OCI-LY3 (cell line): ENCODE data around the gene DTNBP1.

Source experiments
- CTCF ChIP-seq: fragments of 200-600, 300-600 bp; sonication (generic); IDR thresholded peaks from 2 replicates; pipeline ENCODE4 v1.5.1; 2014; ENCODE audit warnings: antibody characterized with exemption, low read length, low read depth
- EZH2phosphoT487 ChIP-seq: fragments of 200-600 bp; shearing (Covaris generic); IDR thresholded peaks from 2 replicates; pipeline ENCODE4 v1.6.1; 2018; ENCODE audit warnings: antibody characterized with exemption, mixed run types, low read depth

DNA sequence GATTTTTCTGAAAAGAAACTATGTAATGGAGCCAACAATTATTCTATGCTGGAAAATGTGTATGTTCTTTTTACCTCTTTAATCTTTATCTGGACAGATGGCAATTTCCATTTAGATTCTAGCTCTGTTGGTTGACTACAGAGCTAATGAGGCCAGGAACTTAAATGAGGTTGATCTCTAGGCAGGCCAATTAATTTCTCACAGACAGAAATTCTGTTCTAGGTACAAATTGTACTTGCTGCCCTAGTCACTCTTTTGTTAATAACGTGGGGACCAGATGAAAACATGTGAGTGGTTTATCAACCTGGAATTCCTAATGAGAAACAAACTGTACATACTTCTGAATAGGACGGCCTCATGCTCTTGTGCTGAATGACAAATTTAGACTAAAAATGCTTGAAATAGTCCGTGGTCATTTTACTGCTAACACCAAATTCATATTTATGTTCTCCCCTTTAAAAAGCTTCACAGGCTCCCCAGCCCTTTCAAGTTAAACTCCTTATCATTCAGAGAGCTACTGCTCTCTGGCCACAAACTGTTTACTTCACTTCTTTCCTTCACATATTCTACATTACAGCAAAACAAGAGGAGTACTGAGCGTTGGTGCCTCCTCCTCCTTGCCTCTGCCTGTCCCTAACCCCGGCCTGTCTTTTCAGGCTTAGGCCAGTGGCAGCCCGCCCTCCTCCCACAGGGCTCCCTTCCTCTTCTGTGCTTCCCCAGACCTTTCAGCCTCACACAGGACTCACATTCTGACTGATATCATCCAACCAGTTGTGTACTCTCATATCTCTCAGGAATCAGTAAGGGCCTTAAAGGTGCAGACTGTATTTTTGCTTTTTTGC, 41.4 kb downstream of the DTNBP1 start:
- TF ChIP-seq CTCF (no peak), EZH2phosphoT487 (no peak)
